A204.1 (cell line): Measurements from ENCODE around the gene SOX13.

Source experiments
- FAIRE-seq: peaks from 2 replicates; lab custom pipeline; 2012; peaks lifted over from hg19 to GRCh38; lab: Jason Lieb, UNC

The SOX13 gene

DNA sequence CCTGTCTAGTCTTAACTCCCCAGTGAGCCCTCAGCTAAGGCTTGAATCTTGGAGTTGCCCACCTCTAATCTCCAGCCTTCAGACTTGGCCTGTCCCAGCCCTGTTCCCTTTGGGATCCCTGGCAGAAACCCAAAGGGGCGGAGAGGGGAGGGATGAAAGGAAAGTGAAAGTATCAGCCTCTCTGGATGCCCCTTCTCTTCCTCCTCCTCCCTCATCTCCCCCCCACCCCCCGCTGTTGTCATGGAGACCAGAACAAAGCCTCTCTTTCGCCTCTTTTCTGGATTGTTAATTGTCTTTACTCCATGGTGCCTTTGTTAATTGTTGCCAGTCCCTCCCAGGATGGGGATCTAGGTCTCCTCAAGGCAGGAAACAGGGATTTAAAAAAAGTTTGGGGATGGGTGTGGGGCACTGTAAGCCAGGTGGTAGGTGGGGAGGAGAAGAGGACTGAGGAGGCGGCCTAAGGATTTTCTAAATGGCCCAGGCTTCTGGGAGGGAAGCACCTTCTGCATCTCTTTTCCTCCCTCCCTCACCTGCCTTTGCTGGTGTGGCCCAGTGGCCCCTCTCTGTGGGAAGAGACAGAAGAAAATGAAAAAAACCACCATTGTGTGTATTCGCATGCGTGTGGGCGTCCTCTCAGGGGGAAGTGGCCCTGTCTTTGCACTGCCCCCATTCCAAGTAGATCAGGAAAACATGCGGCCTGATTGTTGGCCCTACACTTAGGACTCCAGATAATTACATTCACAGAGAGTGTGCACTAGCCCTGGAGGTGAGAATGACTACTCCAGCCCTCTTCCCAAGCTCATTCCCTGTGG, 7.5 kb upstream of the SOX13 start:
- no peak for FAIRE-seq

DNA sequence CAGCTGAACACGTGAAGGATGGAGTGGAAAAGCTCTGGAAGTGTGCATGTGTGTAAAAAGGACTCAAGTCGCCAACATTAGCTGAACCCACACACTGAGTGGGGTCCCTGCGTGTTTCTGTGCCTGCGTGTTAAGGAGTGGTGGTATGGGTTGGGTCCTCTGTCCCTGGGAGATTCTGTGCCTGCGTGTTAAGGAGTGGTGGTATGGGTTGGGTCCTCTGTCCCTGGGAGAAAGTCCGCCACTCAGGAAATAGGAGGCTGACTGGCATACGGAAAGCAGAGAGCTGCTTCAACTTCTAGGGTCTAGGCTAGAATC, 7.0 kb upstream of the SOX13 start:
- no peak for FAIRE-seq

- no peak for FAIRE-seq
These were observed 5.0 kb upstream of the SOX13 start for GRCh38 chr1:204067935-204068334.

DNA sequence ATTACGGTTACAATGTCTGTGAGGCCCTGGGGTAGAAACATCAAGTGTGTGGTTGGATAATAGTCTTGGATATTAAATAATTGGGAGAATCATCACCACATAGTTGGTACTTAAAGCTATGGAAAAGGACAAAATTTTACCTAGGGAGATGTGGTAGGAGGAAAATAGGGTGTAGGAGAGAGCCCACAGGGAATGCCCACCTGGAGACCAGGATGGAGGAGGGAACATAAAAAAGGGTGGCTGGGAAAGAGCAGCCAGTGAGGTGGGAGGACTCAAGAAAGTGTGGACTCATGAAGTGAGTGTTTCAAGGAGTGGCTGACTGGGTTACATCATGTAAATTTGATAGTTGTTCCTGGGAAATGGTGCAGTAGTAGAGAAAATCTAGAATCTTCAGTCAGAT, 3.0 kb upstream of the SOX13 start:
- no peak for FAIRE-seq

DNA sequence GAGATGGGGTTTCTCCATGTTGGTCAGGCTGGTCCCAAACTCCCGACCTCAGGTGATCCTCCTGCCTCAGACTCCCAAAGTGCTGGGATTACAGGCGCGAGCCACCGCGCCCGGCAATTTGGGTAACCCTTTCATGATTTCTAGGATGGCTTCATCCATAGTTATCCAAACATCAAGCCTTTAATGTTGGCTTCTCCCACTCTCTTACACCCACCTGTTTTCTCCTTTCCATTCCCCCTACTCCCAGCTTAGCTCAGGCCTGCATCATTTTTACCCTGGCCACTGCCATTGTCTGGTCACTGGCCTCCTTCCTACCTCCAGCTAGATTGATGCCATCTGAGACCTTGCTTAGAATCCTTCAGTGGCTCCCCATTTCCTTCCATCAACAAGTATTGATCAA, 2.0 kb upstream of the SOX13 start:
- no peak for FAIRE-seq

- no peak for FAIRE-seq
These were observed 940 bp downstream of the SOX13 start for GRCh38 chr1:204073837-204074273.

DNA sequence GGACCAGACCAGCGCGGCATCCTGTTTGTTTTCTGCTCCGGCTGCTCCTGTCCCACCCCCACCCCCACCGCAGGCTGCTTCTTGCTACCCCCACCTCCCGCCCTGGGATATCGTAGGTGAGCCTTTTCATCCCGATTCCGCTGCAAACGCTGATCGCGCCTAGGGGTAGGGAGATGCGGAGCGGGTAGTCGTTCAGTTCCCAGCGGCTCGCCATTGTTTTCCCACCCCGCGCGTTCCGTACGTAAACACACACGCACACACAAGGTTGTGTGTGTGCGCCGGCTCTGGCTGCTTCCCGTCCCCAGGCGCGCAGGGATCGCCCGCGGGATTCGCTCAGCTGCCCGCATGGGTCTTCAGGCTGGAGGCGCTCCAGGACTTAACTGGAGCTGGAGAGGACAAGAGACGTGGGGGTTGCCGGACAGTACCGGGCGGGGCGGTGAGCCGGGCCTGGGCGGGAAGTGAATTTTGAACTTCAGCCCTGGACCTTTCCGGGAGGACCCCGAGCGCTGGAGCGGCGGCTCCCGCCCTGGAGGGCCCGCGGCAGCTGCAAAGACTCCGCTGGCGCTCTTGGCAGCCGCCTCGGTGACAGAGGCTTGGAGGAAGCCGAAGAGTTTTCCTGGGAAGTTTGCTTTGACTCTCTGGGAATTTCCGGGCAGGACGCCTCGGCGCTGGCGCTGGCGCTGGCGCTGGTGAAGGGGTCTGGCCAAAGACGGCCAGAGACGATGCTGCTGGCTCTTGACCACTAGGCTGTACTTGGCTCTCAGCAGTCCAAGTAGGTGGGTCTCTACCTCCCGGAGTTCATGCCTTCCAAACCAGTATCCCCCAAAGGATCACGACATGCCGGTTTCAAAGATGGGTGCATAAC, 1.6 kb downstream of the SOX13 start:
- no peak for FAIRE-seq

- FAIRE-seq: no peak
These were observed 2.2 kb downstream of the SOX13 start for GRCh38 chr1:204075139-204075521.

- FAIRE-seq: no peak
These were observed 3.3 kb downstream of the SOX13 start for GRCh38 chr1:204075890-204076846.

GRCh38 chr1:204076891-204077290, 4.0 kb downstream of the SOX13 start:
- no peak for FAIRE-seq

- no peak for FAIRE-seq
These were observed 5.2 kb downstream of the SOX13 start for GRCh38 chr1:204077979-204078696.

DNA sequence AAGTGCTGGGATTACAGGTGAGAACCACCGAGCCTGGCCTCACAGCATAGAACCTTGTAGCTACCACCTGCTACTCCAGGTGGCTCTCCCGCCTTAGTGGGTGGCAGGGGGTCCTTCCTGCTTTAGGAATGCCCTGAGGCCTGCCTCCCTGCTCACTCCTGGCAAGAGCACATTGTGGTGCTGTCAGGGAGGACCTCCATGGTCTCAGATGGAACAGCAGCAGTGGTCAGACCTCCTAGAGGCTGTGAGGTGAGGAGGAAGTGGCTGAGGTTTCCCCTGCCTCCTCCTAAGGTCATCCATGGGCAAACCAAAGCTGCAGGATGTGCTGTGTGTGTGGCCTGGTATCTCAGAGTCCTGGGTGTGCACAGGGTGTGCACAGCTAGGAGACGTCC, 6.7 kb downstream of the SOX13 start:
- no peak for FAIRE-seq

DNA sequence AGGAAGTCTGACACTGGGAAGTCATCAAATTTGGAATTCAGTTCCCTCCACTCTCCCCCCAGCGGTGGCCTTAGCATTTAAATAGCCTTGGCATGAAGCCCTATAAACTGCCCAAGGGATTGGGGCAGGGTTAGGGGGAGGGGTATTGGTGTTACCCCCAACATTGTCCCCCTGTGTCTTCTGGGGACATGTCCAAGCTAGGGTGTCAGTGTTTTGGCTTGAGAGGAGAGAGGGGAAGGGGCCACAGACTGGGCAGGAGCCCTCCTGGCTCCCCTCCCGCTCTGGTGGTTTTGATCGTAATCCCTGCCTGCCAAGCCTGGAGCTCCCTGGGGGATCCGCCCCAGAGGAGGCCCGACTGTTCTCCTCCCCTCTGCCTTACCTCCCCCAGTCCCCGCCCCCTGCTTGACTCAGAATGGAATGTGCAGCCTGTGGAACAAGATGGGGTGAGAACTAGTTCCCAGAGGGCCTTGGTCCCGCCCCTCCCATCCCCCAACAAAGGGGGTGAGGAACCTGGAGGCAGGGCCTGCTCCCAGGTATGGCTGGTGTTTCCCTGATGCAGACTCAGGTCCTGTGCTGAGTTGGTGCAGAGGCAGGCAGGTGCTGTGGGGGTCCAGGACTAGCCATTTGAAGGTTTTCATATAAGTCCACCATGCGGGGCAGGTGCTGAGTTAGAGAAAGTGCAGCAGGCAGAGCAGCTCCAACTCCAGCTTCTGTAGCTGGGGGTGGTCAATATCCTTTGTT, 7.4 kb downstream of the SOX13 start:
- no peak for FAIRE-seq

DNA sequence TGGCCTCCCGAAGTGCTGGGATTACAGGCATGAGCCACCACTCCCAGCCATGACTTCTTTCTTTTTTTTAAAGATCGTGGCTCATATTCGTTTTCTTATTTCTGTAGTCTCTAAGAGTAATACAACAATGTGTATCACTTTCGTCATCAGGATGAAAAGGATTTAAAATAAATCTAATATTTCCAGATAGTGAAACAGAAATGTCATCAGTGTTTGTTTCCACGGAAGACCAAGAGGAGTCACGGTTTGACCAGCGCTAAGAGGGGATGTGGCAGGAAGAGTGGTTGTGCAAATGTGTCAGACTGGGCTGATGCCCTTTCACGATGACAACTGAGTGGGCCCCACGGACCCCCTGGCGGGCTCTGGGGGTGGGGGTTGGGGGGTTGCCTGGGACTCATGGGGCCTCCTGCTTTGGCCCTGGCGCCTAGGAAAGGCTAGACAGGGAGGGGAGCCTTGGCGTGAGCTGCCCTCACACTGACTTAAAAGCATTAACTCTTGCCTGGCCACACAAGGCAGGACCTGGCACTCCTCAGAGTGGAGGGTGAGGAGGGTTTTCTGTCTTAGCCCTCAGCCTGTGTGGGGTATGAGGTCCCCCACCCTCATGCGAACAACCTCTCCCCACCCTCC, 8.4 kb downstream of the SOX13 start:
- no peak for FAIRE-seq

- no peak for FAIRE-seq
These were observed 9.0 kb downstream of the SOX13 start for GRCh38 chr1:204081791-204082513.

GRCh38 chr1:204083491-204083890, 10.6 kb downstream of the SOX13 start:
- no peak for FAIRE-seq

DNA sequence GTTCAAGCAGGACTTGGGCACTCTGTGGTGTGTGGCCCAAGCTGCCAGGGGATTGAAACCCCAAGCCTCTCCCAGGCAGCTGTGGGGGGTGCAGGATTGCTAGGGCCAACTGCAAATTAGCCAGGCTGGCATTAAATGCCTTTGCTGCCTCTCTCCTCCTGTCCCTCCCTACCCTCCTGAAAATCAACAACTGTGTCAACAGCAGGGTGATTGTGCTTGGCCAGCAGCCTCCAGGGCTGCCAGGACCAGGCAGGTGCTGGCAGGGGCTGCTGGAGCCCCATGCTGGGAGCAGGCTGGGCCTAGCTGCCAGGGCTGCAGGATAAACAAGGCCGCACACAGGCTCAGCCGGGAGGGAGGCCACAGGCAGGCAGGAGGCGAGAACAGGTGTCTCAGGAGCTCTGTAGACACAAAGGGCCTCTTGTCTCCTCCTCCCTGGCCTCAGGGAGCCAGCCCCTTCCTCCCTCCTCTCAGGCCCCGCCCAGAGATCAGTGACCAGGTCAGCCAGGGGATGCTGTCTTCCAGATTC, 11.4 kb downstream of the SOX13 start:
- FAIRE-seq: no peak

DNA sequence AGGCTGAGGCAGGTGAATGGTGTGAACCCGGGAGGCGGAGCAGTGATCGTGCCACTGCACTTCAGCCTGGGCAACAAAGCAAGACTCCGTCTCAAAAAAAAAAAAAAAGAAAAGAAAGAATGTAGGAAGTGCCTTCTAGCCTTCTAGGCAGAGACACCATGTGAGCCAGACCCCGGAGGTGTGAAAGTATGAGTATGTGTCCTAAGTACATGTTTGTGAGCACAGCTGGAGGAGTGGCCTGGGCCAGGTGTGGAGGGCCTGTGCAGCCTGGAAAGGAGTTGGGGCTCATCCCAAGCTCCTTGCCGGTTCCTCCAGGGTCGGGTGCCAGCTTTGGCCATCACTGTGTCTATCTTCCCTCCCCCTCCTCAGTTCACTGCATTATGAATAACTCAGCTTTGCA, 13.0 kb downstream of the SOX13 start:
- no peak for FAIRE-seq

- no peak for FAIRE-seq
These were observed 14.4 kb downstream of the SOX13 start for GRCh38 chr1:204087181-204087892.
